Thyroid gland (tissue), 4 donors: Measurements from ENCODE around the gene KHDC4. TPM values are rescaled to one million over a fixed set of nuclear protein-coding genes. Genes with fewer than 3 reads are reported as not detected.
"Not testable (repeated sequence)": the region's sequence is repeated elsewhere in the genome, so short reads cannot be mapped to it uniquely, and the experiment has no call there.

Experiments
- DNase-seq, 2 donors: peaks; one replicate each; pipeline ENCODE4 v3.0.0-alpha.2; 2019
- H3K27ac ChIP-seq, 3 donors: fragments of 200-600 bp; sonication (generic); 1 replicate in 2 of 3; 2 replicates in 1 of 3; pipeline ENCODE4 v1.5.1; 2016 to 2019; ENCODE audit warnings: mild to moderate bottlenecking in 1 of 3, moderate library complexity in 1 of 3
- H3K27me3 ChIP-seq: fragments of 200-600 bp; sonication (generic); one replicate; pipeline ENCODE4 v1.5.1; 2019
- H3K36me3 ChIP-seq, 2 donors: fragments of 200-600 bp; sonication (generic); one replicate each; pipeline ENCODE4 v1.5.1; 2016 to 2019
- H3K4me1 ChIP-seq, 2 donors: fragments of 200-600 bp; sonication (generic); one replicate each; pipeline ENCODE4 v1.5.1; 2017 to 2019
- H3K4me3 ChIP-seq, 3 donors: fragments of 200-600 bp; sonication (generic); replicated peaks in 1 of 3; 1 replicate in 2 of 3; 2 replicates in 1 of 3; pipeline ENCODE4 v1.5.1; 2016; ENCODE audit warnings: mild to moderate bottlenecking in 1 of 3
- H3K9me3 ChIP-seq: fragments of 200-600 bp; sonication (generic); one replicate; pipeline ENCODE4 v1.5.1; 2017
- POLR2A ChIP-seq, 2 donors: fragments of 450-650 bp; IDR thresholded peaks; one replicate each; pipeline ENCODE4 v1.6.1; 2017; ENCODE audit warnings: antibody characterized with exemption in 2 of 2, mild to moderate bottlenecking in 2 of 2, moderate library complexity in 1 of 2
- WGBS, 2 donors: methylation state at CpG; one replicate each; pipeline ENCODE4 v1.1.5; 2017; 5-methylcytosine and 5-hydroxymethylcytosine counted together
- intact Hi-C: fragments of 100-400 bp; cut with DNase I; formaldehyde crosslinking; loops from one replicate; pipeline ENCODE4 v1.15.1; 2023
- total RNA-seq, 4 donors: library from RNA; depleted of rRNA; stranded (reverse); fragments of >200 nt; gene quantifications; one replicate each; pipeline ENCODE4 v1.2.3, GENCODE V29; 2016
- TF ChIP-seq, protein P1 (sequence below), 6 experiments: fragments of 200-600 bp in 3 of 6; fragments of 450-650 bp in 3 of 6; sonication (generic) in 3 of 6; IDR thresholded peaks; one replicate each; pipeline ENCODE4 v1.5.1; 2016 to 2019; ENCODE audit warnings: antibody characterized with exemption in 6 of 6, mild to moderate bottlenecking in 2 of 6, inconsistent platforms in 1 of 6, moderate library complexity in 1 of 6

The KHDC4 gene
- total RNA-seq, 4 donors from 2014 or later, result 58.5 to 114 (median 60.6) TPM

DNA sequence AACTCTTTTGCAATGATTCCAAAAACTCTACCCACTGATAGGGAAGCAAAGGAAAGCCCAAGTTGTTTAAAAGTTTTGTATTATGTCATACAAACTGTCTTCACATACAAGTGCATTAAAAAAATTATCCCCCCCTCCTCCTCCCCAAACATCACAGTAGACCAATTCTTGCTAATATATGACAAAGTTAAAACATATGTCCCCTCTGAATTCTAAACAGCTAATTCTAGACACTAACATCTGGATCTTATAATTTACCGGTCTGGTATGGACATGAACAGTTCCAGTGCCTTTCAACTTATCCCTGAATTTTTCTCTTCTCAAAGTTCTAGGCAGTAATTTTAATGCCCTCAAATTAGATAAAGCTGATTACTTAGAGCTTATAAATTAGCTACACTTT, 36.5 kb downstream of the KHDC4 start:
- H3K4me3 ChIP-seq, result no peak overlapping the region
- H3K36me3 ChIP-seq, result peaks cover 42 to 43% of the 10 kb centered on the region in 2 donors
- intact Hi-C loops, result no loop called here
- TF ChIP-seq, protein P1, sequence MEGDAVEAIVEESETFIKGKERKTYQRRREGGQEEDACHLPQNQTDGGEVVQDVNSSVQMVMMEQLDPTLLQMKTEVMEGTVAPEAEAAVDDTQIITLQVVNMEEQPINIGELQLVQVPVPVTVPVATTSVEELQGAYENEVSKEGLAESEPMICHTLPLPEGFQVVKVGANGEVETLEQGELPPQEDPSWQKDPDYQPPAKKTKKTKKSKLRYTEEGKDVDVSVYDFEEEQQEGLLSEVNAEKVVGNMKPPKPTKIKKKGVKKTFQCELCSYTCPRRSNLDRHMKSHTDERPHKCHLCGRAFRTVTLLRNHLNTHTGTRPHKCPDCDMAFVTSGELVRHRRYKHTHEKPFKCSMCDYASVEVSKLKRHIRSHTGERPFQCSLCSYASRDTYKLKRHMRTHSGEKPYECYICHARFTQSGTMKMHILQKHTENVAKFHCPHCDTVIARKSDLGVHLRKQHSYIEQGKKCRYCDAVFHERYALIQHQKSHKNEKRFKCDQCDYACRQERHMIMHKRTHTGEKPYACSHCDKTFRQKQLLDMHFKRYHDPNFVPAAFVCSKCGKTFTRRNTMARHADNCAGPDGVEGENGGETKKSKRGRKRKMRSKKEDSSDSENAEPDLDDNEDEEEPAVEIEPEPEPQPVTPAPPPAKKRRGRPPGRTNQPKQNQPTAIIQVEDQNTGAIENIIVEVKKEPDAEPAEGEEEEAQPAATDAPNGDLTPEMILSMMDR (IDR thresholded peaks at IDR 0.05), result no peak
- no peak for TF ChIP-seq POLR2A (IDR thresholded peaks at IDR 0.05)
- no peak for DNase-seq
- no peak overlapping the region for H3K27ac ChIP-seq
- WGBS, 2 donors, result 76 to 81% methylated on average over 1 of the region's 1 CpG
- H3K4me1 ChIP-seq, result peaks cover 0 to 7% of the 10 kb centered on the region in 2 donors
- H3K27me3 ChIP-seq, result no peaks in the 10 kb centered on the region
- no peaks in the 10 kb centered on the region for H3K9me3 ChIP-seq

DNA sequence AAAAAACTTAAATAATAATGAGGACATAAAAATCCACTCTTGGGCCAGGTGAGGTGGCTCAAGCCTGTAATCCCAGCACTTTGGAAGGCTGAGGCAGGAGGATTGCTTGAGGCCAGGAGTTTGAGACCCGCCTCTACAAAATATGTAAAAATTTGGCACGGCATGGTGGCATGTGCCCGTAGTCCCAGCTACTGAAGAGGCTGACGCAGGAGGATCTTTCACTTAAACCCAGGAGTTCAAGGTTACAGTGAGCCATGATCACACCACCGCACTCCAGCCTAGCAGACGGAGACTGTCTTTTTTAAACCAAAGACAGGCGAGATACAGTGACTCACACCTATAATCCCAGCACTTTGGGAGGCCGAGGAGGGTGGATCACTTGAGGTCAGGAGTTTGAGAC, 37.7 kb downstream of the KHDC4 start:
- WGBS, 2 donors, result 95 to 96% methylated on average over 8 of the region's 8 CpGs
- H3K36me3 ChIP-seq, result peaks cover 30 to 35% of the 10 kb centered on the region in 2 donors
- H3K4me1 ChIP-seq, H3K4me3 ChIP-seq, H3K27me3 ChIP-seq, H3K27ac ChIP-seq, DNase-seq, intact Hi-C loops, H3K9me3 ChIP-seq: not testable (repeated sequence)

DNA sequence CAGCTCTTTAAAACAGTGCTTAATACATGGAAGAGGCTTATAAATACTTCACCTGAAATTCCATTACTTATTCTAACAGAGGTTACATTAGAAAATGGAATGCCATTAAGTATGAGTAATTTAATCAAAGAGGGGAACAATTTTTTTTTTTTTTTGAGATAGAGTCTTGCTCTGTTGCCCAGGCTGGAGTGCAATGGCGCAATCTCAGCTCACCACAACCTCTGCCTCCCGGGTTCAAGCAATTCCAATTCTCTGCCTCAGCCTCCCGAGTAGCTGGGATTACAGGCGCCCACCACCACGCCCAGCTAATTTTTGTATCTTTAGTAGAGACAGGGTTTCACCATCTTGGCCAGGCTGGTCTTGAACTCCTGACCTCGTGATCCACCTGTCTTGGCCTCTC, 38.6 kb downstream of the KHDC4 start:
- H3K4me1 ChIP-seq, H3K9me3 ChIP-seq, H3K4me3 ChIP-seq, H3K27ac ChIP-seq, DNase-seq, intact Hi-C loops, H3K27me3 ChIP-seq: not testable (repeated sequence)
- WGBS, 2 donors, result 92 to 97% methylated on average over 6 of the region's 6 CpGs
- peaks cover 21 to 26% of the 10 kb centered on the region in 2 donors for H3K36me3 ChIP-seq

DNA sequence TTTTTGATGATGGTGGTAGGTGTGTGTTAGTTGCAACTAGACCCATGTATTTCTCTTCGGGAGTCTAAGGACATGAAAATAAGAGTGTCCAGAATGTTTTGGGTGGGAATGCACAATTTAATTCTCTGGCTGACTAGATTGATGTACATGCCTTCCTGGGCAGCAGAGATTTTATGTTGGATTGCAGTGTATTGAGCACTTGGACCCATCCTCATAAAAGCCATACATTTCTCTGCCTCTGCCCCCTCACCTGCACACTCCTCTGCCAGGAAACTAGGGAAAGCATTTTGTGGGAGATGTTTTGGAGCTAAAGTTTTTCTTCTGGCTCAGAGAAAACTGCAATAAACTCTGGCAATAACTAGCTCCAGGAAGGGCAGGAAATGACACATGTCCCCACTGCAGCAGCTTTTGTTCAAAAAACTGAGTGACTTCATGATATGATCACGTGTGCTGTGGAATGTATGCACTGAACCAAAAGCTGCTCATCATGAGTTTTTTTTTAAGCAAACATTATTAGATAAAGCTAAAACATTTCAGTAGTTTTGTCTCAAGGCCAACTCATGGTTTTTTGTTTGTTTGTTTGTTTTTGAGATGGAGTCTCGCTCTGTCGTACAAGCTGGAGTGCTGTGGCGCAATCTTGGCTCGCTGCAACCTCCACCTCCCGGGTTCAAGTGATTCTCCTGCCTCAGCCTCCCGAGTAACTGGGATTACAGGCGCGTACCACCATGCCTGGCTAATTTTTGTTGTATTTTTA, 40.6 kb downstream of the KHDC4 start:
- peaks cover under 1 to 7% of the 10 kb centered on the region in 2 donors for H3K36me3 ChIP-seq
- H3K4me3 ChIP-seq, result no peak overlapping the region
- intact Hi-C loops, result no loop called here
- no peak for TF ChIP-seq POLR2A (IDR thresholded peaks at IDR 0.05)
- TF ChIP-seq, protein P1 (IDR thresholded peaks at IDR 0.05), result no peak
- H3K27me3 ChIP-seq, result no peaks in the 10 kb centered on the region
- H3K27ac ChIP-seq, result peak overlapping the region; percentile 46 to 68 (median 66)
- H3K4me1 ChIP-seq, result peaks cover 0 to 9% of the 10 kb centered on the region in 2 donors
- DNase-seq, result no peak
- no peaks in the 10 kb centered on the region for H3K9me3 ChIP-seq
- WGBS, 2 donors, result 70 to 78% methylated on average over 10 of the region's 10 CpGs

DNA sequence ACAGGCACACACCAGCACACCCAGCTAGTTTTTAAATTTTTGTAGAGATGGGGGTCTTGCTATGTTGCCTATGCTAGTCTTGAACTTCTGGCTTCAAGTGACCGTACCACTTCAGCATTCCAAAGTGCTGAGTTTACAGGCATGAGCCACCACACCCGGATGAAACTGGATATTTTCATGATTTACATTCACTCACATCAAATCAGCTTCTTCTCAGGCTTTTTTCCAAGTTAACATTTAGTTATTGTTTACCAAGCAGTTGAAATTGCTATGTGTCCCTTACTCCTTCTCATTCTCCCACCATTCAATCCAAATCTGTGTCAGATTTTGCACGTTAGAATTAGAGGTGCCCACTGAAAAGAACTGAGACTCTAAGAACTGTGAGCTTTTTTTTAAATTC, 41.4 kb downstream of the KHDC4 start:
- peaks cover 0 to 9% of the 10 kb centered on the region in 2 donors for H3K4me1 ChIP-seq
- no peaks in the 10 kb centered on the region for H3K9me3 ChIP-seq
- H3K27ac ChIP-seq, result peak overlapping the region in 2 of 3 donors; percentile 66 to 68
- intact Hi-C loops, result no loop called here
- no peak overlapping the region for H3K4me3 ChIP-seq
- WGBS, 2 donors, result 36 to 48% methylated on average over 3 of the region's 3 CpGs
- H3K36me3 ChIP-seq, result peaks cover 0 to 7% of the 10 kb centered on the region in 2 donors
- H3K27me3 ChIP-seq, result no peaks in the 10 kb centered on the region
- TF ChIP-seq, protein P1 (IDR thresholded peaks at IDR 0.05), result no peak
- TF ChIP-seq POLR2A (IDR thresholded peaks at IDR 0.05), result no peak
- no peak for DNase-seq

DNA sequence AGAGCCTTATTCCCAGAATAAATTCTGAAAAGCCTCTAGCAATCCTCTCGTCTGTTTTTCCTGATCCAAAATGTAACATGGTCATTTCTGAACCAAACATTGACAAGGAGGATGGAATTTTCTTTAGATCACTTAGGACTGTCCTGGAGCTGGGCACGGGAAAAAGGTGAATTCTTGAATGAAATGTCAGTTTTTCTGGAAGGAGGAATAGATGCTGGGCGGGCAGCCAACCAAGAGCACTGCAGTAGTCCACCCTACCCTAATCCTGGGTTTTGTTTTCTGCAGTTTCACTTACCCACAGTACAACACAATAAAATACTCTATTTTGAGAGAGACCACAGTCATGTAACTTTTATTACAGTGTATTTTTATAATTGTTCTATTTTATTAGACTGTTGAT, 44.0 kb downstream of the KHDC4 start:
- H3K27me3 ChIP-seq, result no peaks in the 10 kb centered on the region
- WGBS, 2 donors, result 52 to 54% methylated on average over 3 of the region's 3 CpGs
- intact Hi-C loops, result no loop called here
- peaks cover 0 to 9% of the 10 kb centered on the region in 2 donors for H3K4me1 ChIP-seq
- no peaks in the 10 kb centered on the region for H3K36me3 ChIP-seq
- TF ChIP-seq POLR2A (IDR thresholded peaks at IDR 0.05), result no peak
- TF ChIP-seq, protein P1 (IDR thresholded peaks at IDR 0.05), result no peak
- no peaks in the 10 kb centered on the region for H3K9me3 ChIP-seq
- H3K4me3 ChIP-seq, result no peak overlapping the region
- no peak overlapping the region for H3K27ac ChIP-seq
- no peak for DNase-seq
